IPS DF 4.7 (cell line): Measurements from ENCODE around the gene RIPOR2.
"Not testable (repeated sequence)": the region's sequence is repeated elsewhere in the genome, so short reads cannot be mapped to it uniquely, and the experiment has no call there.

Experiments used
- DNase-seq: peaks from one replicate; pipeline ENCODE4 v3.0.0-alpha.2; 2013; ENCODE audit warnings: low spot score; ENCODE audit errors: extremely low read depth

RIPOR2 gene

GRCh38 chr6:24925661-24926060, 10.1 kb downstream of the RIPOR2 start:
- no peak for DNase-seq

DNA sequence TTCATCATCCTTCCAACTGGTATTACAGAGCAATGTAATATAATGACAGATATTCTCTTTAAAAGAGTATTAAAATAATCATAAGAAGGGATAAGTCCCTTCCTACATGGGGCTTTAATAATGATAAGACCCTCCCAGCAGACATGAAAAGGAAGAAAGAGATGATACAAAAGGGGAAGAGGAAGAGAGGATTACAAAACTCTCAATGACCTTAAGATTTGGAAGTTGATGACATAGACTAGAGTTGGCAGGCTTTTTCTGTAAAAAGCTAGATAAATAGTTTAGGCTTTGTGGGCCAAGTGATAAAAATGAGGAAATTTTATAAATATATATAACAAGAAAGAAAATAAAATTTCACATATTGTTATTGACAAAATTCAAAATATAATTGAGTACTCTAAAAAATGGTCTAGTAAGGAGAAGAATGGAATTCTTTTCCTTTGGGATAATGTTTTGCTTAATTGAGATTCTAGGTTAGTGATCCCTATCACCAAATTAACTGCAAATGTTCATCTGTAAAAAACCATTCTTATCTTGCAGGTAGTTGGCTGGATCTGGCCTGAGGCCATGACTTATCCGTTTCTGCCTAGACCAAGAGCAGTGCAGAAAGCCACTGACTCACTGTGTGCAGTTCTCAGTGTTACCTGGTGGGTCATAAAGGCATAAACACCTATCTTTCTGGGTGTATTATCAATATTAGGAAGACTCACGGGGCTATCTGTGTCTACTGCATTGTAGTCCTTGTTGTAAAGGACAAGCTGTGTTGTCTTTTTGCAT, 11.0 kb downstream of the RIPOR2 start:
- DNase-seq = no peak

DNA sequence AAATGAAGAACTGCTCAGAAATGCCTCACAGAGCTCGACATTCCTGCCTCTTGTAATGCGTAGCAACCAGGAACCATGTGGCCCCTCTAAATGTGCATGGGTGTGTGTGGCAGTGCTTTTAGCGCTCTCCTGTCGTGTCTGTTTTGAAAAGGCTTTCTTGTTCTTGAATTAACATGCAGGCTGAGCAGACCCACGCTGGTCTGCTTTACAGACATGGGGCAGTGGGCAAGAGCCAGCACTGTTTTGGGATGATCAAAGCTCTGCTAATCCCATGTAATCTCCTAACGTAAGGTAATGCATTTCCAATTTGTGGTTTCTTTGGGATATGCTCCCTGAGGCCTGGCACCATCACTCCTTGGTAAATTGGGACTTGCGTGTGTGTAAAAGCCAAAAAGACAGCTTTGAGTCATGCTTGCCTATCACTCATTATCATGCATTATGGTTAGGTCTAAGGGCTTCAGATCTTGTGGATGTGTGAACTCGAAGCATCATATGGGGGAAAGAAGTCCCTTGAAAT, 11.8 kb downstream of the RIPOR2 start:
- DNase-seq = no peak

DNA sequence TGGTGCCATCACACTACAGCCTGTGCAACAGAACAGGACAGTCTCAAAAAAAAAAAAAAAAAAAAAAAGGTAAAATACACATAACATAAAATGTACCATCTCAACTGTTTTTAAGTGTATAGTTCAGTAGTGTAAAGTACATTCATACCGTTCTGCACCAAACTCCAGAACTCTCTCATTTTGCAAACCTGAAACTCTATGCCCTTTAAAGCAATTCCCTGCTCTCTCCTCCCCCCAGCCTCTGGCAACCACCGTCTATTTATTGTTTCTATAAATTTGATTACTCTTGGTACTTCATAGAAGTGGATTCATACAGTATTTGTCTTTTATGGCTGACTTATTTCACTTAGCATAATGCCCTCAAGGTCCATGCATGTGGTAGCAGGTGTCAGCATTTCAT, 12.9 kb downstream of the RIPOR2 start:
- DNase-seq = no peak

- DNase-seq = no peak
Observed at GRCh38 chr6:24922170-24922569, 13.6 kb downstream of the RIPOR2 start.

DNA sequence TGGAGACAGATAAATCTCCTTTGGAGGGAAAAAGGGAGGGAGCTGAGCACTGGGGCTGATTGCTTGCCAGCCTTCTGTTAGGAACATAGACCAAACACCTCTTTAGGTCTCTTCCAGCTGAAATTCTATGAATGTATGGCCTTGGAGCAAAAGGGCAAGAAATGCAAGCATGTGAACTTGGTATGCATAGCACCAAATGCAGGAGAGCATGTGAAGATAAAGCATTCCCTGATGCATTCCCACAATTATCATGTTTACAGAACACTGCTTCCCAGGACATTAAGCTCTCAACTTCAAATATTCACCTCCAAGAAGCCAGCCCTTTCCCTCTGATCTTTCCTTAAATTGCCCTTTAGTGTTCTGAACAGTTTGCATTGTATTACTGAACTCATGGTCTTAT, 15.6 kb downstream of the RIPOR2 start:
- no peak for DNase-seq

GRCh38 chr6:24919056-24919892, 16.5 kb downstream of the RIPOR2 start:
- DNase-seq = no peak

DNA sequence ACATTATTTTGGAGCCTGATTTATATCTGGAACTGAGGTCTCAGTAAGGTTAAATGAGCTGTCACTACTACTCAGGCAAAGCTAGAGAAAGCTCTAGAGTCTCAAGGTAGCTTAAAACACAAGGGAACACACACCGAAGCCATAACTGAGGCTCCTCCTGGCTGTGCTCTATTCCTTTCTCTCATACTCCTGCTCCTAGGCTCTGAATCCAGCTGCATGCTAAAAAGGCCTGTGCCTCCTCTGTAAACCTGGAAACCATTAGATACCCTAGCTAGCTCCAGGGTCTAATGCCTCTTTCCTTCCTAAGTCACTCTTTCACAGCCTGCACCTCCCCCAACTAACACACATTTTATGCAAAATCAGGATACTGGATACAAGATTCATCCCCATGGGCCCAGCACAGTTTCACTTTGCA, 17.1 kb downstream of the RIPOR2 start:
- no peak for DNase-seq

DNA sequence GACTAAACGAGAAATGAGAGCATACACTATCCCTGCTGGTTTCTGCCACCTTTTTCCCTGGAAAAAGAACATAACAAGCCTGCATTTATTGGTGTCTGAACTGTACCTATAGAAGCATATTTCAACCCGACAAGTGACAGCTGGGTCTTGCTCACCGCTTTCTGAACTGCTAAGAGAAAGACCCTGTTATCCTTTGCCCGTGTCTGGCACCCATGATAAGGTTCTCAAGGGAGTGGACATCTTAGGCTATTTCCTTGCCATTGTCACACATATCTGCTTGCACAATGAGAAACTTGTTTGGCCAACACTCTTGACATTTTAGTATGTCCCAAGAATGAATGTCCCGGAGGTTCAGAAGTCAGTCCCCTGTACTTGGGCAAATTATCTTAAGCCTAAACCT, 19.3 kb downstream of the RIPOR2 start:
- no peak for DNase-seq

- DNase-seq = no peak
Observed at GRCh38 chr6:24915641-24916040, 20.1 kb downstream of the RIPOR2 start.

- DNase-seq = not testable (repeated sequence)
Observed at GRCh38 chr6:24914082-24914481, 21.7 kb downstream of the RIPOR2 start.

- no peak for DNase-seq
Observed at GRCh38 chr6:24911796-24912382, 23.9 kb downstream of the RIPOR2 start.

DNA sequence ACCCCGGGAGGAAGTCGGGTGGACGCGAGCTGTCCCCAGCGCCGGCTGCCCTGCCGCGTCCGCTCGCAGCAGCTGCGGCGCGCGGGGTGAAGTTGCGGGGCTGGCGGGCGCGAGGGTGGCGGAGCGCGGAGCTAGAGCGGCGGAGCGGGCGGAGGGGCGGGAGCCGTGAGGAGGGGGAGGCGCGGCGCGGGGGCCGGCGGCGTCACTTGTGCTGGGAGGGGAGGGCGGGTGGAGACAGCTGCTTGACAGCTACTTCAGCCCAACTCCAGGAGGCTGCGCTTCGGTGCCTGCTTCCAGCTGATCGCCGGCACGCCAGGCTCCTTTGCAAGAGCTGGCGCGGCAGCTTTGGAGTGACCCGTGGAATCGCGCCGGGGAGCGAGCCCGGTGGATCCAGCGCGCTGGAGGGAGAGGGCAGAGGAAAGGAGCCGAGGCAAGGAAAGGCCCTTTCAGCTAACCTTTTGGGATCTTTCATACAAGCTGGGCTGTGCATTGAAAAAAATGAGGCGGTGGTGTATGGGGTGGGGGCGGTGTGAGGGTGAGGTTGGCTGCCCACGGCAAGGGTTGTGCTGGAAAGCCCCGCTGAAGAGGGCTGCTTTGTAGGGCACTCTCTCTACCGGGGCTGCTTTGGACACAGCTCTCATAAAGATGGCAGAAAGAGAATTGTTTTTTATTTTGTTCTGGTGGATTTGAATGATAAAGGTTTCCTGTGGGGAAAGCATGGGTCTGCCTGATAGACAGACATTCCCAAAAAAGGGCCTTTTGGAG, 24.6 kb downstream of the RIPOR2 start:
- no peak for DNase-seq

DNA sequence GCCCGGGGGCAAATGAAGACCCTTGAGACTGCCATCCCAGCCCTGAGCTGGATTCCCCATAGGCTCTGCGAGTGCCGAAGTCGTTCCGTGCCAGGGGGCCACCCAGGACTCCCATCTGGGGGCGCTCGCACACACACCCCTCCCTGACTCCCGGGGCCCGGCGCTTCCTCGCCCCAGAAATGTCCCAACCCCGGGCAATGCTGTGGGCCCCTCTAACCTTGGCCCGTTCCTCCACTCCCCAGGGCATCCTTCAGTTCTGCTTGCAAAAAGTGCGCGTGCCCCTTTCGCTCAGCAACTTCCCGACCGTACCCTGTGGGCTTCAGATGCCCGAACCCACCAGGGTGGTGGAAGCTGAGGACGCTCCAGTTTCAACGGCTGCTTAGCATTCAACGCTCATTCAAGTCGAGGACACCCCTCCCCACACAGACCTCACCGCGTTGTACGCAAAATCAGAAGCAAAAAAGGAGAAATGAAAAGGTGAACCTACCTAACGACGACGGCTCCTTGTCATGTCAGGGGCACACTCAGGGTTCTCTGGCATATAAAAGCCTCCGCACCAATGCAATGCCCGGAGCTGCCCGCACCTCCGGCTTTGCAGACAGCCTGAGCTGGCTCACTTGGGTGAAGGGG, 25.3 kb downstream of the RIPOR2 start:
- no peak for DNase-seq

- DNase-seq = no peak
Observed at GRCh38 chr6:24909241-24910216, 26.2 kb downstream of the RIPOR2 start.

GRCh38 chr6:24908650-24909035, 27.1 kb downstream of the RIPOR2 start:
- DNase-seq = no peak

DNA sequence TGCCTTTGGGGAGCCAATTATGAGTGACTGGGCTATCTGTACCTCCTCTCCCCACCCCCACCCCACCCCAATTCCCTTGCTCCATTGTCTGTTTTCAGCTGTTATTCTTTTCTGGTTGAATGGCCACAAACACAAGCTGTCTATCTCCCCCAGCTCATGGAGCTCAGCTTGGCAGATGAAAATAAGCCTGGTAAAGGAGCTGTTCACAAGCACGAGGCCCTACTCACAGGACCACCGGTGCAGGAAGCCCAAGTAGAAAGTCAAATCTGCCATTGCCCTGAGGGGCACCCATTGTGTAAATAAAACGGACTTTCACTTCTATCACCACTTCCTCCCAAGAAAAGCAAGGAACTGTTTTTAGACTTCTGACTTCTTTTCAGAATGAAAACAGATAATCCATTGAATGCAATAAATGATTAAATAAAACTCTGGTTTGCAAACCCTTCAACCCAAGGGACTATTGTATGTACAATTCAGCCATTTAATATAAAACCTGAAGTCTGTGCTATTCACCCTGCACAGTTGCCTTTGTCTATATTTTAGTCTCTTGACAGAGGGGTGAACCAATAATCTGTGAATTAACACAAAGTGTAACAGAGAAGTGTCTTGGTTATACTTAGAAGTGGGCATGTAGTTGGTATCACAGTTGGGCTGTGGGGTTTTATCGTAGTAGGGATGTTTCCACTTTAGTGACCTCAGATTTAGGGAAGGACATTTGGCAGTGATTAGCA, 27.7 kb downstream of the RIPOR2 start:
- no peak for DNase-seq

GRCh38 chr6:24906314-24906713, 29.4 kb downstream of the RIPOR2 start:
- DNase-seq = no peak

- no peak for DNase-seq
Observed at GRCh38 chr6:24905483-24905882, 30.3 kb downstream of the RIPOR2 start.
